DND-41 (cell line): ENCODE data around the gene CDH20.

Source experiments
- ATAC-seq: fragments of 200-7000 bp; cut with Tn5 transposase; 3 replicates; pipeline ENCODE4 v1.9.1; 2021; ENCODE audit warnings: low read depth; ENCODE audit not compliant: insufficient read depth
- DNase-seq: peaks from one replicate; pipeline ENCODE4 v3.0.0-alpha.2; 2020
- H2AFZ ChIP-seq: 2 replicates; pipeline ENCODE4 v1.6.0; 2012; ENCODE audit warnings: low read depth, low read length
- H3K27ac ChIP-seq: 2 replicates; pipeline ENCODE4 v1.5.1; 2012; ENCODE audit warnings: low read length, inconsistent platforms
- H3K27me3 ChIP-seq: fragments of 200-600 bp; sonication (generic); 2 replicates; pipeline ENCODE4 v1.6.0; 2012; ENCODE audit warnings: low read length, mild to moderate bottlenecking, inconsistent platforms; ENCODE audit not compliant: insufficient read depth, poor library complexity
- H3K36me3 ChIP-seq: 2 replicates; pipeline ENCODE4 v1.5.1; 2012; ENCODE audit warnings: low read length, inconsistent platforms; ENCODE audit not compliant: insufficient read depth
- H3K4me1 ChIP-seq: 2 replicates; pipeline ENCODE4 v1.5.1; 2012; ENCODE audit warnings: mild to moderate bottlenecking, low read length; ENCODE audit not compliant: insufficient read depth
- H3K4me2 ChIP-seq: 2 replicates; pipeline ENCODE4 v1.6.0; 2012; ENCODE audit warnings: mild to moderate bottlenecking, moderate library complexity, low read length, inconsistent platforms; ENCODE audit not compliant: insufficient read depth
- H3K4me3 ChIP-seq, 2 experiments: fragments of 200-600 bp in 1 of 2; shearing (Covaris generic) in 1 of 2; 2 replicates each; pipeline ENCODE4 v1.5.1; 2012 to 2016; ENCODE audit warnings: inconsistent platforms in 2 of 2, low read length in 2 of 2, mild to moderate bottlenecking in 2 of 2, low read depth in 1 of 2, moderate library complexity in 1 of 2
- H3K79me2 ChIP-seq: 2 replicates; pipeline ENCODE4 v1.6.0; 2012; ENCODE audit warnings: low read length, inconsistent platforms; ENCODE audit not compliant: insufficient read depth
- H3K9ac ChIP-seq: 2 replicates; pipeline ENCODE4 v1.6.0; 2012; ENCODE audit warnings: low read depth, mild to moderate bottlenecking, inconsistent platforms, low read length, moderate library complexity
- H3K9me3 ChIP-seq: 2 replicates; pipeline ENCODE4 v1.5.1; 2012; ENCODE audit warnings: low read length, moderate library complexity, mild to moderate bottlenecking, inconsistent platforms; ENCODE audit not compliant: insufficient read depth, severe bottlenecking
- H4K20me1 ChIP-seq: 2 replicates; pipeline ENCODE4 v1.6.0; 2012; ENCODE audit warnings: low read length; ENCODE audit not compliant: insufficient read depth
- EZH2 ChIP-seq: IDR thresholded peaks from 3 replicates; pipeline ENCODE4 v1.6.1; 2012; ENCODE audit warnings: borderline replicate concordance, low read depth, mild to moderate bottlenecking, moderate library complexity, low read length, inconsistent platforms; ENCODE audit not compliant: severe bottlenecking
- TF ChIP-seq, protein P1 (sequence below): IDR thresholded peaks from 2 replicates; pipeline ENCODE4 v1.5.1; 2012; ENCODE audit warnings: borderline replicate concordance, low read length, moderate library complexity, mild to moderate bottlenecking; ENCODE audit not compliant: poor library complexity, severe bottlenecking; ENCODE audit errors: extremely low read depth

The CDH20 gene

DNA sequence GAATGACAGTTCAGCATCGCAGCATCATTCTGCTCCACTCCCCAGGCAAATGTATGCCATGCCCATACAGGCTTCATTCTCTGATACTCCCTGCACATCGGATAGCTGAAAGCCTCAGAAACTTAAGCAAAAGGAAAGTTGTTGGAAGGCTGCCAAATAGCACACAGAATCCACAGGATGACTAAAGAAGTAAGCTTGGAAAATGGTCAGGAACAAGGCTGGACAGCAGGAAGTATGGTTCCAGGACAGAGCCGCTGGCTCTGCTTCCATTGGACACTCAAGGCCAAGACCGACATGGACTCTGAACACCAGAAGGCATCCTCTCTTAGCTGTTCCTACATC, 256.5 kb downstream of the CDH20 start:
- TF ChIP-seq, protein P1, sequence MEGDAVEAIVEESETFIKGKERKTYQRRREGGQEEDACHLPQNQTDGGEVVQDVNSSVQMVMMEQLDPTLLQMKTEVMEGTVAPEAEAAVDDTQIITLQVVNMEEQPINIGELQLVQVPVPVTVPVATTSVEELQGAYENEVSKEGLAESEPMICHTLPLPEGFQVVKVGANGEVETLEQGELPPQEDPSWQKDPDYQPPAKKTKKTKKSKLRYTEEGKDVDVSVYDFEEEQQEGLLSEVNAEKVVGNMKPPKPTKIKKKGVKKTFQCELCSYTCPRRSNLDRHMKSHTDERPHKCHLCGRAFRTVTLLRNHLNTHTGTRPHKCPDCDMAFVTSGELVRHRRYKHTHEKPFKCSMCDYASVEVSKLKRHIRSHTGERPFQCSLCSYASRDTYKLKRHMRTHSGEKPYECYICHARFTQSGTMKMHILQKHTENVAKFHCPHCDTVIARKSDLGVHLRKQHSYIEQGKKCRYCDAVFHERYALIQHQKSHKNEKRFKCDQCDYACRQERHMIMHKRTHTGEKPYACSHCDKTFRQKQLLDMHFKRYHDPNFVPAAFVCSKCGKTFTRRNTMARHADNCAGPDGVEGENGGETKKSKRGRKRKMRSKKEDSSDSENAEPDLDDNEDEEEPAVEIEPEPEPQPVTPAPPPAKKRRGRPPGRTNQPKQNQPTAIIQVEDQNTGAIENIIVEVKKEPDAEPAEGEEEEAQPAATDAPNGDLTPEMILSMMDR = no peak
- TF ChIP-seq EZH2 = no peak
- H3K9me3 ChIP-seq = no peaks in the 10 kb centered on the region
- H2AFZ ChIP-seq = no peak overlapping the region
- no peaks in the 10 kb centered on the region for H3K36me3 ChIP-seq
- peaks cover 6% of the 10 kb centered on the region for H3K27me3 ChIP-seq
- no peak overlapping the region for H3K27ac ChIP-seq
- H3K4me2 ChIP-seq = no peak overlapping the region
- no peaks in the 10 kb centered on the region for H4K20me1 ChIP-seq
- ATAC-seq = no peak
- no peaks in the 10 kb centered on the region for H3K79me2 ChIP-seq
- H3K4me1 ChIP-seq = no peaks in the 10 kb centered on the region
- H3K4me3 ChIP-seq = no peak overlapping the region
- H3K9ac ChIP-seq = no peak overlapping the region
- no peak for DNase-seq

DNA sequence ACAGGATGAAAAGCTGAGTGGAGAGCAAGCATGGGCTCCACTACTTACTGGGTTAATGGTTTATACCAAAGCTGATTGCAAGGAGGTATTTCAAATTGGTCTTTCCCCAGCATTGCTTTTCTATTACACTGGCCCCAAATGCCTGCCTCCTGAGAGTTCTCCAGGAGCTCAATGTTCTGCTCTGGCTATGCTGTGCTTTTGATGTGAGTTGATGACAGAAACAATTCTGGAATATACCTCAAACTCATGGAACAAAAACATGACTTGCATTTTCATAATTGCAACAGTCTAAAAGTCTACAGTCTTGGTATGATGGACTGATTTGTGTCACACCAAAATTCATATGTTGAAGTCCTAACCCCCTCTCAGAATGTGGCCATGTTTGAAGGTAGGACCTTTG, 258.0 kb downstream of the CDH20 start:
- no peaks in the 10 kb centered on the region for H4K20me1 ChIP-seq
- TF ChIP-seq EZH2 = no peak
- TF ChIP-seq, protein P1 = no peak
- H3K4me3 ChIP-seq = no peak overlapping the region
- no peak for ATAC-seq
- H3K79me2 ChIP-seq = no peaks in the 10 kb centered on the region
- H3K9ac ChIP-seq = no peak overlapping the region
- no peak for DNase-seq
- no peaks in the 10 kb centered on the region for H3K4me1 ChIP-seq
- no peak overlapping the region for H2AFZ ChIP-seq
- no peaks in the 10 kb centered on the region for H3K36me3 ChIP-seq
- no peak overlapping the region for H3K4me2 ChIP-seq
- H3K27ac ChIP-seq = no peak overlapping the region
- no peaks in the 10 kb centered on the region for H3K9me3 ChIP-seq
- peaks cover 6% of the 10 kb centered on the region for H3K27me3 ChIP-seq

DNA sequence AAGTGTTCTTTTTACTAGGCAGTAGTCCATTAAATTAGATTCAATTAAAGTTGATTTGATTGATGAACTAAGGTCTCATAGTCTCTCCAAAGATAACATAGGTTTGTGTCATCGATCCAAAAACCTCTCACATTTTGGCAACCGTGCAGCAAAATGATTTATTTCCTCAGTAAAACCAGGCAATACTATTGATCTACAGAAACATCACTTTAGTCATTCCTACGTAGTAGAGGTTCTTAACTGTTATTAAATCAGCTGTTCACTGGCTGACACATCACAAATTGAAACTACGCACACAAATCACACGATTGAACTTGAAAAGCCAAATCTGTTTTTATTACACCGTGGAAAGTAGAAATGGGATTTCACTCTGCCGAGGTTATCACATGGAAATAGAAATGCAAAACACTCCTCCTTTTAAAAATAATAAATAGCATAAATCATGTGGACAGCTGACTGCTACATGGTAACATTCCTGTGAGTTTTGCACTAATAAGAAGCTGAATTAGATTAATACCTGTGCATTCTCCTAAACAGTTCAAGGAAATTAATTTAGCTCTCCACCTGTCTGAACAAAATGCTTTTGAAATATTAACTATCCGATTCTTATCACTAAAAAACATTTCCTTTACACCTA, 262.5 kb downstream of the CDH20 start:
- ATAC-seq = no peak
- Histone ChIP-seq H3K4me2 (no peak overlapping the region), H2AFZ (no peak overlapping the region), H4K20me1 (no peaks in the 10 kb centered on the region), H3K4me1 (no peaks in the 10 kb centered on the region), H3K9me3 (no peaks in the 10 kb centered on the region), H3K79me2 (no peaks in the 10 kb centered on the region), H3K9ac (no peak overlapping the region), H3K36me3 (no peaks in the 10 kb centered on the region), H3K4me3 (no peak overlapping the region), H3K27me3 (no peaks in the 10 kb centered on the region), H3K27ac (no peak overlapping the region)
- DNase-seq = no peak
- TF ChIP-seq, protein P1 = no peak

DNA sequence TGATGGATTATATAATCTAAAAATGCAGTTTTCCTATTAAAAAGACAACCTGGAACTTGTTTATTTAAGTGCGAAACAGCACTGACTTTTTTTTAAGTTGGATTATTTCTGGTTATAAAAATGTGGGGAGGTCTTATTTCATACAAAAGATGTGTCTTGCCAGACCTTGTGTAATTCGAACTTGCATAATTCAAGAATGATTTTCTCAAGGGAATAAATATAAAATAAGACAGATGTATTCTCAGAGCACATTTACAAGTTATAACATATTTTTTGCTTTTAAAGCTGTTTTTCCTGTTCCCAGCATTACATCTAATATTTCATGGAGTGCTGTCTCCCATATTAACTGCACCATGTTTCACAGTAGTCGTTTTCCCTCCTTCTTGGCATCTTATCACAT, 263.1 kb downstream of the CDH20 start:
- DNase-seq (no peak), ATAC-seq (no peak)
- Histone ChIP-seq H3K9ac (no peak overlapping the region), H3K36me3 (no peaks in the 10 kb centered on the region), H4K20me1 (no peaks in the 10 kb centered on the region), H3K4me1 (no peaks in the 10 kb centered on the region), H3K79me2 (no peaks in the 10 kb centered on the region), H3K4me3 (no peak overlapping the region), H3K9me3 (no peaks in the 10 kb centered on the region), H3K27me3 (no peaks in the 10 kb centered on the region), H3K4me2 (no peak overlapping the region), H2AFZ (no peak overlapping the region), H3K27ac (no peak overlapping the region)
- TF ChIP-seq EZH2 = no peak
- TF ChIP-seq, protein P1 = no peak
